ENCODE results near the gene DPAGT1. TPM values are rescaled to one million over a fixed set of nuclear protein-coding genes. Genes with fewer than 3 reads are reported as not detected.

DPAGT1 gene
- total and polyA plus RNA-seq, 2 donors (not counting 3 experiments of a cell fraction or from before 2014, with no cell fraction given): 62.0 to 203 TPM

DNA sequence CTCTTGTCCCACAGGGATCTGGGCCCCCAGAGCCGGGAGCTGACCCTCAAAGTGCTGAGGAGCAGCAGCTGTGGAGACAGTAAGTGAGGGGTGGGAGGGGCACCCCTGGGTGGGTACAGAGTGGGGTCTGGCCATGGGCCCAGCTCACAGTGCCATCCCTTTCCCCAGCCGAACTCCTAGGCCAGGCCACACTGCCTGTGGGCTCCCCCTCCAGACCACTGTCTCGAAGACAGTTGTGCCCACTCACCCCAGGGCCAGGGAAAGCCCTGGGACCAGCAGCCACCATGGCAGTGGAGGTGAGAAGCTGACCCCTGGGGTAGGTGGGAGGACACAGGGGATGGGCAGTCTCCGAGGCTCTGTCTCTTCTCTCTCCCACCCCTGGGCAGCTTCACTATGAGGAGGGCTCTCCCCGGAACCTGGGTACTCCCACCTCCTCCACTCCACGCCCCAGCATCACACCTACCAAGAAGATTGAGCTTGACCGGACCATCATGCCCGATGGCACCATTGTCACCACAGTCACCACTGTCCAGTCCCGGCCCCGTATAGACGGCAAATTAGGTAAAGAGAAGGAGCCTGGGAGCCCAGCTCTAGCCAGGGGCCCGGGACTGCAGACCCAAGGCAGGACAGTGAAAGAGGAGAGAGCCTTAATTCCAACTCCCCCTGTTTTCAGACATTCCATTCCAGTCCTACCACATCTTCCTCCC, 10.8 kb upstream of the DPAGT1 start:
- Histone ChIP-seq H3K27ac (ENCODE audit: insufficient read depth, low read depth, low read length) (no peak overlapping the region), H3K9me3 (replicated peaks; ENCODE audit: control insufficient read depth, insufficient read depth, low read length) (no peaks in the 10 kb centered on the region), H2AFZ (ENCODE audit: low read depth, low read length) (no peak overlapping the region), H3K79me2 (ENCODE audit: control insufficient read depth, insufficient read depth, low read length) (no peaks in the 10 kb centered on the region), H3K4me3 (replicated peaks in 1 of 3; ENCODE audit: insufficient read depth in 1 of 3, low read depth in 1 of 3, low read length in 3 of 3) (no peak overlapping the region), H3K9ac (replicated peaks; ENCODE audit: extremely low read depth, insufficient read depth, low read length) (no peak overlapping the region), H3K9me1 (replicated peaks; ENCODE audit: control insufficient read depth, extremely low read depth, insufficient read depth, low read length) (no peaks in the 10 kb centered on the region), H3K36me3 (ENCODE audit: control insufficient read depth in 2 of 2, extremely low read depth in 1 of 2, insufficient read depth in 2 of 2, low read length in 2 of 2) (peaks cover 7 to 27% of the 10 kb centered on the region in 2 experiments), H3K4me1 (ENCODE audit: control insufficient read depth, extremely low read depth, insufficient read depth, low read length) (peaks cover 13% of the 10 kb centered on the region), H3K27me3 (ENCODE audit: control insufficient read depth in 2 of 2, insufficient read depth in 2 of 2, low read length in 2 of 2) (no peaks in the 10 kb centered on the region), H3K4me2 (ENCODE audit: insufficient read depth, low read length) (no peak overlapping the region), H4K20me1 (replicated peaks; ENCODE audit: control insufficient read depth, extremely low read depth, insufficient read depth, low read length) (no peaks in the 10 kb centered on the region)
- DNase-seq (ENCODE audit: low read depth, low spot score): no peak
- no peak for FAIRE-seq
- intact Hi-C loops (cut with micrococcal nuclease): no loop called here
- BruUV-seq (replicated peaks): no TSS peak
- dilution Hi-C loops (cut with MboI; ENCODE audit: extremely low pct_ligation_motif_present, low sequenced_read_pairs): no loop called here
- TF ChIP-seq POLR2AphosphoS5 (IDR thresholded peaks at IDR 0.05; ENCODE audit: insufficient read depth, low read depth, low read length) (no peak), POLR2A (IDR thresholded peaks at IDR 0.05; ENCODE audit: low read depth, low read length) (no peak), EZH2 (IDR thresholded peaks at IDR 0.05; ENCODE audit: borderline replicate concordance, low read depth, low read length, severe bottlenecking) (no peak), JUN (IDR thresholded peaks at IDR 0.05; ENCODE audit: borderline replicate concordance, insufficient read depth, insufficient read length, low read depth) (no peak), GATA2 (IDR thresholded peaks at IDR 0.05; ENCODE audit: insufficient read depth, insufficient read length, low read depth, low read length) (no peak), MYC (IDR thresholded peaks at IDR 0.05; ENCODE audit: low read depth, low read length) (no peak), FOS (IDR thresholded peaks at IDR 0.05; ENCODE audit: borderline replicate concordance, insufficient read depth, low read length) (no peak)
- TF ChIP-seq, protein P1, sequence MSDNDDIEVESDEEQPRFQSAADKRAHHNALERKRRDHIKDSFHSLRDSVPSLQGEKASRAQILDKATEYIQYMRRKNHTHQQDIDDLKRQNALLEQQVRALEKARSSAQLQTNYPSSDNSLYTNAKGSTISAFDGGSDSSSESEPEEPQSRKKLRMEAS (IDR thresholded peaks at IDR 0.05; ENCODE audit: insufficient read depth, insufficient read length): no peak
- TF ChIP-seq, protein P2, sequence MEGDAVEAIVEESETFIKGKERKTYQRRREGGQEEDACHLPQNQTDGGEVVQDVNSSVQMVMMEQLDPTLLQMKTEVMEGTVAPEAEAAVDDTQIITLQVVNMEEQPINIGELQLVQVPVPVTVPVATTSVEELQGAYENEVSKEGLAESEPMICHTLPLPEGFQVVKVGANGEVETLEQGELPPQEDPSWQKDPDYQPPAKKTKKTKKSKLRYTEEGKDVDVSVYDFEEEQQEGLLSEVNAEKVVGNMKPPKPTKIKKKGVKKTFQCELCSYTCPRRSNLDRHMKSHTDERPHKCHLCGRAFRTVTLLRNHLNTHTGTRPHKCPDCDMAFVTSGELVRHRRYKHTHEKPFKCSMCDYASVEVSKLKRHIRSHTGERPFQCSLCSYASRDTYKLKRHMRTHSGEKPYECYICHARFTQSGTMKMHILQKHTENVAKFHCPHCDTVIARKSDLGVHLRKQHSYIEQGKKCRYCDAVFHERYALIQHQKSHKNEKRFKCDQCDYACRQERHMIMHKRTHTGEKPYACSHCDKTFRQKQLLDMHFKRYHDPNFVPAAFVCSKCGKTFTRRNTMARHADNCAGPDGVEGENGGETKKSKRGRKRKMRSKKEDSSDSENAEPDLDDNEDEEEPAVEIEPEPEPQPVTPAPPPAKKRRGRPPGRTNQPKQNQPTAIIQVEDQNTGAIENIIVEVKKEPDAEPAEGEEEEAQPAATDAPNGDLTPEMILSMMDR (IDR thresholded peaks at IDR 0.05; ENCODE audit: extremely low read depth in 1 of 2, insufficient read depth in 1 of 2, low read depth in 1 of 2, low read length in 2 of 2): no peak
- ChIA-PET POLR2A (no interaction called here), CTCF (interaction anchor here (1.3 to 1.7 kb wide), 2 partner anchors 10 to 40 kb away, joined by 3 to 6 read pairs; no protein-coding TSS in a partner anchor)
